ENCODE data around the gene JPT2.

- TF ChIP-seq POLR2A (IDR thresholded peaks at IDR 0.05; ENCODE audit: low read depth, low read length), result no peak
- no peak for TF ChIP-seq POLR2AphosphoS5 (IDR thresholded peaks at IDR 0.05; ENCODE audit: low read depth, low read length)
- TF ChIP-seq TAF1 (IDR thresholded peaks at IDR 0.05; ENCODE audit: low read depth, low read length), result no peak
- no peak for TF ChIP-seq SPI1 (IDR thresholded peaks at IDR 0.05; ENCODE audit: low read depth, low read length)
Observed at GRCh38 chr16:1715220-1715619, 37.1 kb downstream of the JPT2 start.
